Astrocyte of the spinal cord (primary cell): ENCODE results near the gene KMO.

Experiments used
- DNase-seq: peaks from one replicate; pipeline ENCODE4 v3.0.0; 2011; ENCODE audit warnings: low read depth, low spot score
- H3K4me3 ChIP-seq: 2 replicates; pipeline ENCODE4 v1.5.1; 2011; ENCODE audit warnings: low read depth, mild to moderate bottlenecking, low read length, moderate library complexity
- in situ Hi-C: cut with HindIII; loops from 2 replicates; pipeline ENCODE4 v1.10.0; 2017; ENCODE audit warnings: low sequenced_read_pairs
- TF ChIP-seq, protein P1 (sequence below): IDR thresholded peaks from 2 replicates; pipeline ENCODE4 v1.5.1; 2012; ENCODE audit warnings: low read depth, mild to moderate bottlenecking, low read length, inconsistent platforms

KMO gene

DNA sequence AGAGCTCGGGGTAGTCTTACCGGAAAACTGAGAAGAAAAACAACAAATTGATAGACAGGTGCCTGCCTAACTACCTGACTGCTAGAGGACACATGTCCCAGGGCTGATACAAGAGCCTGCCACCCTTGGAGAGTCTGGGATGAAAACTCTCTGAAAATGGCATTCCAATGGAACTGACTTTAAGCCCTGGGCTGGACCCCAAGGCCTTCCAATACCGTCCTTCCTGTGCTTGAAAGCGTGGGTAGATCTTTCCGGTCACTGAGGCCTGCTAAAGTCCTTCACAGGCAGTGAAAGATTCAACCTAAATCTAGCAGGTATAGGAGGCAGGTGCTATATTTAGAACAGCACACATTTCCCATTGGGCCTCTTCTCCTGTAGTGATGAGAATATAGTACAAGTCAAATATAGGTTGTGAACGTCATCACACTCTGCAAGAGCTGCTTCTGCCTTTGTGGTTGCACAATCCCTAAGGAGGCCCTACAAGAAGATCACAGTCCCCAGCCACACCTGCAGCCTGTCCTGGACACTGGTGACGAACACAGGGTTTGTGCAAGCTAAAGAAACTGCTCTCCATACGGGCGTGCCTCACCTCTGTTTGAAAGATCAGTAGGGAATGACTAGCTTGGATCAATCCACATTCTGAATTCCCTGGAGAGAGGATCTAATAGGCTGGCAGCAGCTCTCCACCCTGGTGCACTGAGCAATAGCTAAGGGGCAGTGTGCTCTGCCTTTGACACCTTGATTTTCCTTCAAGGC lies 108.9 kb downstream of the KMO start:
- no peak overlapping the region for H3K4me3 ChIP-seq
- in situ Hi-C loops, result no loop called here
- TF ChIP-seq, protein P1, sequence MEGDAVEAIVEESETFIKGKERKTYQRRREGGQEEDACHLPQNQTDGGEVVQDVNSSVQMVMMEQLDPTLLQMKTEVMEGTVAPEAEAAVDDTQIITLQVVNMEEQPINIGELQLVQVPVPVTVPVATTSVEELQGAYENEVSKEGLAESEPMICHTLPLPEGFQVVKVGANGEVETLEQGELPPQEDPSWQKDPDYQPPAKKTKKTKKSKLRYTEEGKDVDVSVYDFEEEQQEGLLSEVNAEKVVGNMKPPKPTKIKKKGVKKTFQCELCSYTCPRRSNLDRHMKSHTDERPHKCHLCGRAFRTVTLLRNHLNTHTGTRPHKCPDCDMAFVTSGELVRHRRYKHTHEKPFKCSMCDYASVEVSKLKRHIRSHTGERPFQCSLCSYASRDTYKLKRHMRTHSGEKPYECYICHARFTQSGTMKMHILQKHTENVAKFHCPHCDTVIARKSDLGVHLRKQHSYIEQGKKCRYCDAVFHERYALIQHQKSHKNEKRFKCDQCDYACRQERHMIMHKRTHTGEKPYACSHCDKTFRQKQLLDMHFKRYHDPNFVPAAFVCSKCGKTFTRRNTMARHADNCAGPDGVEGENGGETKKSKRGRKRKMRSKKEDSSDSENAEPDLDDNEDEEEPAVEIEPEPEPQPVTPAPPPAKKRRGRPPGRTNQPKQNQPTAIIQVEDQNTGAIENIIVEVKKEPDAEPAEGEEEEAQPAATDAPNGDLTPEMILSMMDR, result no peak
- no peak for DNase-seq

DNA sequence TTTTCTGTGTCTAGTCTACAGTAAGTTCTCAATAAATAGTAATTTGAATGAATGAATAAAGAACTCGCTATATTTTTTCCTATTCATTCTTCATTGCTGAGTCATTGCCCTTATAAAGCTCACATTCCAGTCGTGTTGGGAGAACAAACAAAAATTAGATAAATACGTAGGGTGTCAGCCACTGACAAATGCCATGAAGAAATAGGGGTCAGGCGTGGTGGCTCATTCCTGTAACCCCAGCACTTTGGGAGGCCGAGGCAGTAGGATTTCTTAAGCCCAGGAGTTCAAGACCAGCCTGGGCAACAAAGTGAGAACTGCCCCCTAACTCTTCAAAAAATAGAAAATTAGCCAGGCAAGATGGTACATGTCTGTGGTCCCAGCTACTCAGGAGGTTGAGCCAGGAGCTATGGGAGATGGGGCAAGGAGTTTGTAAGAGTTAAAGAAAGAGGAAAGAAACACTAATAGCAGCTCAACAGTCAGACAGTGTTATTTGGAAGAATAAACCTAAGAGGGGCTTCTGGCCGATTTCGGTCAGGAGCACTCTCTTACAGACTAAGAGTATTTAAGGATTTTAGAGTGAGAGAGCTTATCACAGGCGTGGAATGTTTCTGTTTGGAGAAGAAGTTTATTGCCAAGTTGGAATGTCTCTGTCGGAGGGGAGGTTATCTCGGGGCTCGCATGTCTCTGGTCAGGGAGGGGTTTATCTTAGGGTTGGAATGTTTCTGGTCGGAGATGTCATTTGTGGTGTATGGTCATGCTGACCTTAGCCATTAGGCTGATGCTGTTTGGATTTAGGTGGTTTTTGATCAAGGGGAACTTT lies 109.8 kb downstream of the KMO start:
- H3K4me3 ChIP-seq, result no peak overlapping the region
- TF ChIP-seq, protein P1, result no peak
- DNase-seq, result peak; percentile 53
- in situ Hi-C loops, result no loop called here

DNA sequence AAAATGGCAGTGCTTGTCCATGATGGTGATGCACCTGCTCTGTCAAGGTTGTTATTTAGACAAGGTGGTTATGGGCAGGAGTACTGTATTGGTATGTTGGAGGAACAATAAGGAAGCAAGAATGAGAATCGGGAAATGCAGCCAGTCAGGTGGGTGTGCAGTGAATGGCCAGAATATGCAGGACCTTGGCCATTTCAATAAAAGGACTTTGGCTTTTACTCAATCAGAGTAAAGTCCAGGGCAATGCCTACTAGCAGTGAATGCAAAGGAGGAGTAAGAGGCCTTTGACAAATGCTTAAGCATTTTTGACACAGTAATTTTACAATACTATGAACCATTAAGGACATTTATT lies 110.4 kb downstream of the KMO start:
- DNase-seq, result no peak
- in situ Hi-C loops, result no loop called here
- H3K4me3 ChIP-seq, result no peak overlapping the region
- TF ChIP-seq, protein P1, result no peak

DNA sequence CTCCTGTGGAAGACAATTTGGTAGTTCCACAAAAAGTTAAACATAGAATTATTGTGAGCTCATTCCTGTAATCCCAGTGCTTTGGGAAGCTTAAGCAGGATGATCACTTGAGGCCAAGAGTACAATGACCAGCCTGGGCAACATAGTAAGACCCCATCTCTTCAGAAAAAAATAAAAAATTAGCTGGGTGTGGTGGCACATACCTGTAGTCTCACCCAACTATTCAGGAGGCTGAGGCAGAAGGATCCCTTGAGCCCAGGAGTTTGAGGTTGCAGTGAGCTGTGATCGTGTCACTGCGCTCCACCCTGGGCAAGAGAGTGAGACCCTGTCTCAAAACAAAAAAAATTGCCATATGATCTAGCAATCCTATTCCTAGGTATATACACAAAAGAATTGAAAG lies 112.1 kb downstream of the KMO start:
- TF ChIP-seq, protein P1, result no peak
- no peak for DNase-seq
- in situ Hi-C loops, result no loop called here

DNA sequence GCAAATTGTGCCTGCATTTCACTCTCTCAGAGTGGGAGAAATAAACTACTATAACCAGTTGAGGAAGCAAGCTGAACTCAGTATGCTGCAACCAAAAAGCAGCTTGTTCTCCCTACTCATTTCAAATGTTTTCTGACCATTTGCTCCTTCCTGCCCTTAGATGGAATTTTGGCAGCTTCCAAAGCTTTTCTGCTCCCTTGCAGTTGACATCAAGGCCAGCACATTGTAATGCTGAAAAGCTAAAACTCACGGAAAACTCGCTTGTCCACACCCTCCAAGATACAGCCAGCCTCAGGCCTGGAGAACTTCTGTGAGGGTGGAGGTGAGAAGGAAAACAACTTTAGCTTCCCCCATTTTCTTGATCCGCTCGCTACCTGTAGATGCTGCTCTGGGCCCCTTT lies 113.0 kb downstream of the KMO start:
- TF ChIP-seq, protein P1, result no peak
- in situ Hi-C loops, result no loop called here
- H3K4me3 ChIP-seq, result no peak overlapping the region
- DNase-seq, result no peak

More for the DNA sequence above, 112.1 kb downstream of the KMO start:
- no peak overlapping the region for H3K4me3 ChIP-seq
